Central memory CD8-positive, alpha-beta T cell (primary cell): ENCODE results near the gene HSD17B12.

Source experiments
- ATAC-seq: fragments of 150-1000 bp; cut with Tn5 transposase; replicated peaks from 2 replicates; pipeline ENCODE4 v1.10.0; 2022; ENCODE audit warnings: mild to moderate bottlenecking, moderate FRiP score, moderate number of reproducible peaks; ENCODE audit not compliant: poor library complexity, severe bottlenecking; ENCODE audit errors: extremely low read depth
- DNase-seq, 2 donors: peaks; one replicate each; pipeline ENCODE4 v3.0.0; 2021; ENCODE audit warnings: low spot score in 2 of 2
- H3K27ac Mint-ChIP-seq: one replicate; pipeline ENCODE4 v1.8.0; 2022; ENCODE audit warnings: low read depth, mild to moderate bottlenecking, moderate library complexity, mixed read lengths
- H3K27me3 Mint-ChIP-seq: one replicate; pipeline ENCODE4 v1.8.0; 2022; ENCODE audit warnings: mixed read lengths
- H3K36me3 Mint-ChIP-seq: one replicate; pipeline ENCODE4 v1.8.0; 2022; ENCODE audit warnings: mild to moderate bottlenecking, moderate library complexity, mixed read lengths; ENCODE audit not compliant: insufficient read depth
- H3K4me1 Mint-ChIP-seq: one replicate; pipeline ENCODE4 v1.8.0; 2022; ENCODE audit warnings: mixed read lengths
- H3K4me3 Mint-ChIP-seq: one replicate; pipeline ENCODE4 v1.8.0; 2022; ENCODE audit warnings: mild to moderate bottlenecking, moderate library complexity, mixed read lengths
- H3K9me3 Mint-ChIP-seq: one replicate; pipeline ENCODE4 v1.8.0; 2022; ENCODE audit warnings: mixed read lengths

HSD17B12 gene

GRCh38 chr11:43898574-43898973 lies 218.0 kb downstream of the HSD17B12 start:
- Mint-ChIP-seq H3K27ac (no peak overlapping the region), H3K36me3 (peaks cover 45% of the 10 kb centered on the region), H3K27me3 (no peaks in the 10 kb centered on the region), H3K4me1 (peaks cover 20% of the 10 kb centered on the region), H3K4me3 (no peak overlapping the region), H3K9me3 (no peaks in the 10 kb centered on the region)
- no peak for ATAC-seq
- no peak for DNase-seq

GRCh38 chr11:43899094-43899493 lies 218.6 kb downstream of the HSD17B12 start:
- DNase-seq (no peak), ATAC-seq (no peak)
- Mint-ChIP-seq H3K4me1 (peaks cover 17% of the 10 kb centered on the region), H3K27ac (no peak overlapping the region), H3K9me3 (no peaks in the 10 kb centered on the region), H3K4me3 (no peak overlapping the region), H3K36me3 (peaks cover 50% of the 10 kb centered on the region), H3K27me3 (no peaks in the 10 kb centered on the region)

- ATAC-seq (no peak), DNase-seq (no peak)
Observed at GRCh38 chr11:43901551-43901950, 221.0 kb downstream of the HSD17B12 start.

GRCh38 chr11:43903078-43903477 lies 222.5 kb downstream of the HSD17B12 start:
- ATAC-seq (no peak), DNase-seq (no peak)
- Mint-ChIP-seq H3K4me1 (peaks cover 16% of the 10 kb centered on the region), H3K9me3 (no peaks in the 10 kb centered on the region), H3K27ac (no peak overlapping the region), H3K27me3 (no peaks in the 10 kb centered on the region), H3K36me3 (peaks cover 37% of the 10 kb centered on the region), H3K4me3 (no peak overlapping the region)

More at GRCh38 chr11:43901551-43901950, 221.0 kb downstream of the HSD17B12 start:
- H3K9me3 Mint-ChIP-seq, result no peaks in the 10 kb centered on the region
- H3K27me3 Mint-ChIP-seq, result no peaks in the 10 kb centered on the region
- peaks cover 7% of the 10 kb centered on the region for H3K4me1 Mint-ChIP-seq
- H3K36me3 Mint-ChIP-seq, result peaks cover 39% of the 10 kb centered on the region
- H3K4me3 Mint-ChIP-seq, result no peak overlapping the region
- H3K27ac Mint-ChIP-seq, result no peak overlapping the region

GRCh38 chr11:43903969-43904368 lies 223.4 kb downstream of the HSD17B12 start:
- no peaks in the 10 kb centered on the region for H3K27me3 Mint-ChIP-seq
- no peak for ATAC-seq
- no peak overlapping the region for H3K4me3 Mint-ChIP-seq
- DNase-seq, result no peak
- H3K4me1 Mint-ChIP-seq, result peaks cover 16% of the 10 kb centered on the region
- H3K9me3 Mint-ChIP-seq, result no peaks in the 10 kb centered on the region
- no peak overlapping the region for H3K27ac Mint-ChIP-seq
- H3K36me3 Mint-ChIP-seq, result peaks cover 37% of the 10 kb centered on the region

GRCh38 chr11:43904742-43905535 lies 224.4 kb downstream of the HSD17B12 start:
- Mint-ChIP-seq H3K36me3 (peaks cover 34% of the 10 kb centered on the region), H3K9me3 (no peaks in the 10 kb centered on the region), H3K27ac (no peak overlapping the region), H3K4me3 (no peak overlapping the region), H3K4me1 (peaks cover 19% of the 10 kb centered on the region), H3K27me3 (no peaks in the 10 kb centered on the region)
- no peak for ATAC-seq
- no peak for DNase-seq

GRCh38 chr11:43905813-43906241 lies 225.3 kb downstream of the HSD17B12 start:
- no peak for ATAC-seq
- DNase-seq, result no peak
- Mint-ChIP-seq H3K36me3 (peaks cover 40% of the 10 kb centered on the region), H3K9me3 (no peaks in the 10 kb centered on the region), H3K4me1 (peaks cover 21% of the 10 kb centered on the region), H3K27me3 (no peaks in the 10 kb centered on the region), H3K4me3 (no peak overlapping the region), H3K27ac (no peak overlapping the region)
